NCI-H2171 (cell line): ENCODE results near the gene TBC1D10A.

Source experiments
- DNase-seq: peaks from one replicate; lab custom pipeline; 2025; lab: John Stamatoyannopoulos, UW

TBC1D10A gene

DNA sequence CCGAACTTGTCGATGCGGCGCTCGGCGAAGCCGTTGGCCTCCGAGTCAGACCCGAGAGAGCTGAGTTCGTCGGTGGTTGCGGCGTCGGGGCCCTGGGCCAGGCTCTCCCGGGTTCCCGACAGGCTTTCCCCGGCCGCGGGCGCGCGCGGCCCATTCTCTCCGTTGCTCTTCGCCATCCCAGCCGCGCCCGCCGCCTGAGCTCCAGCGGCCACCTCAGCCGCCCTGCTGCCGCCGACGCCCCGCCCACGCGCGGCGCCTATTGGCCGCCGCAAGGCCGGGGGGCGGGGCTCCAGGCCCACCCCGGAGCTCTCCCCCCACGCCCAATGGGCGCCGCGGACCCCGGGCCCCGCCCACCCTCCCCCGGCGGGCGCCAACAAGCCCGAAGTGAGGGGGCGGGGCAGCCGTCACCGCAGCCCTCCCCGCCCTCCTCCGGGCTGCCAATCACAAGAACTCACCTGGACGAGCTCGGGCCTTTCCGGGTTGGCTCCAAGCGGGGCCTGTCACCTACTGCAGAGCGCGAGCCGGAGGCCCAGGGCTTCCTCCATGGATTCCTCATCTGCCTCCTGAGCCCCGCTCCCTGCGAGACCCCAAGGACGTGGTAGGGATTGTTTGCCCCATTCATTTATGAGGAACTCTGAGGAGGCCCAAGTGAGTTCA lies at the start of gene TBC1D10A:
Gene TBC1D10A, minus strand, starts transcription at position 236 of the 657 bp plus-strand sequence. Its CDS starts 60 bp downstream, at position 176.
- DNase-seq: peak; percentile 96

DNA sequence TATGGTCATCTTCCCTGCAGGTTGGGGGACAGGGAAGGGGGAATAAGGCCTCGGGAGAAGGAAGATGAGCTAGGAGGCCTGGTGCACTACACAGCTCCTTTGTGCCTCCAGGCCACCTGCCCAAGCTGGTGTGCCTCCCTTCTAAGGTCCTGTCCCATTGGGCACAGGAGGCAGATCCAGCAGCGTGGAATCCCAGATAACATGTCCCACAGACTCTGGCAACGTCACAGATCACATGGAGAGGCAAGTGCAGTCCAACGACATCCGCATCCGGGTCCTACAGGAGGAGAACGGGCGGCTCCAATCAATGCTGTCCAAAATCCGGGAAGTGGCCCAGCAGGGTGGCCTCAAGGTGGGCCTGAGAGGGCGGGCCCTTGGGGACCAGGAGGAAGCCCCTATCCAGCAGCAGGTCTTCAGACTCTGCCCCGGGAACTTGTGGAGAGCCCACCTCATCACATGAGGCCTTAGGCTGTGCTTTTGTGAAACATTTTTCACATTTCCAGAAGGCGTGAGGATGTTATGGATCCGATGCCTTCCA lies 48.6 kb upstream of the TBC1D10A start:
- no peak for DNase-seq

DNA sequence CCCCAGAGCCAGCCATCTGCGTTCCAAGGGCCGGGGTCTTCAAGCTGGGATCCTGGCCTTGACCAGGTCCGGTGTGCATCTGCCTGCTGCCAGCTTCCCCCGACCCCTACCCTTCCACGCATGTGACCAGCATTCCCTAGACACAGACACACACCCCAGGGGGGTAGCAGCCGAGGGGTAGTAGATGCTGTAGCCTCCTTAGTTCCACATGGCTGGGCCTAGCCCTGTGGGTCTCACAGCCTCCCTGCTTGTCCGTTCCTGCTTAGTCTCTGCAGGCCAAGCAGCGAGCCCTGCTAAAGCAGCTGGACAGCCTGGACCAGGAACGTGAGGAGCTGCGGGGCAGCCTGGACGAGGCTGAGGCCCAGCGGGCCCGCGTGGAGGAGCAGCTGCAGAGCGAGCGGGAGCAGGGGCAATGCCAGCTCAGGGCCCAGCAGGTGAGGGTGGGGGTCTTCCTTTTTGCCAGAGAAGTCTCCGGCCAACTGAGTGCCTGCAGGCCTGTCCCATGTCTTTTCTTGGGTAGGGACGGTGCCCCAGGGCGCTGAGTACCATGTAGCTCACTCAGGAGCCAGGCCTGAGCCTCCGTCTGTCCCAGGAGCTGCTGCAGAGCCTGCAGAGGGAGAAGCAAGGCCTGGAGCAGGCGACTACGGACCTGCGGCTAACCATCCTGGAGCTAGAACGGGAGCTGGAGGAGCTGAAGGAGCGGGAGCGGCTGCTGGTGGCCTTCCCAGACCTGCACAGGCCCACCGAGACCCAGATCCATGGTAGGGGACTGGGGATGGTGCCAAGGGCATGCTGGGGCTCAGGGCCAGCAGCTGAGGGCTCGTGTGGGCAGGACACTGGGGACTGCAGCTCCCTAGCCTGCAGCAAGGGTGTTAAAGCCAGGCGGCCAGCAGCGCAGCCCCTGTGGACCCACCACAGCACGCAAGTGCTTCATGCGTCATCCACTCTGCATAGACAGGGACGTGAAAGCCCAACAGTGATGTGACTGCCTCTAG lies 46.9 kb upstream of the TBC1D10A start:
- DNase-seq: no peak

DNA sequence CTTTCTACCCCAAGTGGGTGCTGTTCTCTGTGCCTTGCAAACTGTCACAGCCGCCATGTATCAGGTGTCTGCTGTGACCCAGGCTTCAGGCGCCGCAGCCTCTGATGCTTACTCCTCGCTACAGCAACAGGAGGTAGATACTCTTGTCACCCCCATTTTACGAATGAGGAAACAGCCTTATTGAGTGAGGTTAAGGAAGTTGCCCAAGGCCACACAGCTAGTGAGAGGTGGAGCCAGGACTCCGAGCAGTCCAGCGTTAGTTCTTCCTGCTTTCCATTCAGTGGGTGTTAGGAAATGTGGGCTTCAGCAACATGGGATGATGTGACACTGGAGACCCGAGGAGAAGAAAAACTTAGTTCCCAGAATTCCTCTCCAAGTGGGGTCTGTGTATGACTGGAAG lies 46.2 kb upstream of the TBC1D10A start:
- DNase-seq: no peak

DNA sequence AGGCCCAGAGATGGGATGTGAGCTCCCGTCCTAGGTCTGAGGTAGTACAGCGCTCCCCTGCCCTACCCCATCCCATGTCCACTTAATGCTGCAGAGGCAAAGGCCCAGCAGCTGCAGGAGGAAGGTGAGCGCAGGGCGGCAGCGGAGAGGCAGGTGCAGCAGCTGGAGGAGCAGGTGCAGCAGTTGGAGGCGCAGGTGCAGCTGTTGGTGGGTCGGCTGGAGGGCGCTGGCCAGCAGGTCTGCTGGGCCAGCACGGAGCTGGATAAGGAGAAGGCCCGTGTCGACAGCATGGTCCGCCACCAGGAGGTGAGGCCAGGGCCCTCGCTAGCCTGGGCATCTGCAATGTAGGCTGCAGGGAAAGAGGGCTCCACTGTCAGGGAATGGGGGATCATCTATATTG lies 45.2 kb upstream of the TBC1D10A start:
- no peak for DNase-seq

DNA sequence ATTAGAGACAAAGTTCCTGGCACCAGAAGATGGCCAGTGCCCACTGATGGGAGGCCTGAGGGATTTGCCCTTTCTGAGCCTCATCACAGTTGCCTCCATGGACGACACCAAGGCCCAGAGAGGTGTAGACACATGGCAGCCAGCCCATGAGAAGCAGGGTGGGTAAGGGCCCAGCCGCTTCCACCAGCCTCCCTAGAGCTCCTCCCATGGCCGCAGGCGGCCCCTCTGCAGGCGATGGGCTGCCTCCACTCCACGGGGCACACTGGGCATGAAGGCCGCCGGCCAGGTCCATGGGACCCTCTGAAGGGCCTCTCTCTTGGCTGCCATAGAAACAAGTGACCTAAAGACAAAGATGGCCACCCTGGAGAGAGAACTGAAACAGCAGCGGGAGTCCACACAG lies 44.6 kb upstream of the TBC1D10A start:
- DNase-seq: no peak

DNA sequence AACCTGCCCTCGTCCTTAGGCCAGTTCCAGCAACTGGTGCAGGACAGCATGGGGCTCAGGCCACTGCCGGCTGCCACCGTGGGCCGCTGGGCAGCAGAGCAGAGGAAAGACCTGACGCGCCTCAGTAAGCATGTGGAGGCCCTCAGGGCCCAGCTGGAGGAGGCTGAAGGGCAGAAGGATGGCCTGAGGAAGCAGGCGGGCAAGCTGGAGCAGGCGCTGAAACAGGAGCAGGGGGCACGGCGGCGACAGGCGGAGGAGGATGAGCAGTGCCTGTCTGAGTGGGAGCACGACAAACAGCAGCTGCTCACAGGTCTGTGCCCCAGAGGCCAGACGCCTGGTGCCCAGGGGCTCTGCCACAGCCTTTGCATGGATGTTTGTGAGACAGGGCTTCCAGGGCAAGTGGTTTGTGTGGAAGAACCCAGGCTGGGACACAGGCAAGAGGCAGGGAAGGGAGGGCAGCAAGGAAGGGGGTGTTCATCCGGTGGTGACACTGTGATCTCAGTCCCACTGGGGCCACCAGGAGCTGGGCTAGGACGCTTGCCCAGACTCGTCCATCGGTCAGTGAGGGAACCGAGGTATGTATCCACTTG lies 44.0 kb upstream of the TBC1D10A start:
- peak; percentile 57 for DNase-seq

DNA sequence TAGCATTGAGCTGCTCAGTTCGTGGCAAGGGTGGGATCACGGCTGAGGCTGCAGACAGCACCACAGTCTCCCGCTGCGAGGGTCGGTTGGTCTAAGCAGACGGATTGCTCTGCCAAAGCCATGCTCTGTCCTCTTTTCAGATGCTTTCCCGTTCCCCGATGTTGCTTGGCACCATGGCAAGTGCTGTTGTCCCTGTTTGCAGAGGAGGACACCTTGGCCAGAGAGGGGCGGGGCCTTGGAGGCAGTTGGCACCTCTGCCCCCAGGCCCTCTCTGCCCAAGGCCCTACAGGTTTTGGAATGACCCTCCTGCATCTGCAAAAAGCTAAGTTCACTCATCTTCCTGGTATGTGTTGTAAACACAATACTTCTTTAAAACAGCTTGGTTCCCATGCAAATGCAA lies 41.7 kb upstream of the TBC1D10A start:
- no peak for DNase-seq

- no peak for DNase-seq
Observed at GRCh38 chr22:30365891-30366290, 39.1 kb upstream of the TBC1D10A start.

- no peak for DNase-seq
Observed at GRCh38 chr22:30362651-30363281, 36.0 kb upstream of the TBC1D10A start.

GRCh38 chr22:30361916-30362650 lies 35.3 kb upstream of the TBC1D10A start:
- DNase-seq: no peak

- DNase-seq: no peak
Observed at GRCh38 chr22:30358541-30358940, 31.8 kb upstream of the TBC1D10A start.

DNA sequence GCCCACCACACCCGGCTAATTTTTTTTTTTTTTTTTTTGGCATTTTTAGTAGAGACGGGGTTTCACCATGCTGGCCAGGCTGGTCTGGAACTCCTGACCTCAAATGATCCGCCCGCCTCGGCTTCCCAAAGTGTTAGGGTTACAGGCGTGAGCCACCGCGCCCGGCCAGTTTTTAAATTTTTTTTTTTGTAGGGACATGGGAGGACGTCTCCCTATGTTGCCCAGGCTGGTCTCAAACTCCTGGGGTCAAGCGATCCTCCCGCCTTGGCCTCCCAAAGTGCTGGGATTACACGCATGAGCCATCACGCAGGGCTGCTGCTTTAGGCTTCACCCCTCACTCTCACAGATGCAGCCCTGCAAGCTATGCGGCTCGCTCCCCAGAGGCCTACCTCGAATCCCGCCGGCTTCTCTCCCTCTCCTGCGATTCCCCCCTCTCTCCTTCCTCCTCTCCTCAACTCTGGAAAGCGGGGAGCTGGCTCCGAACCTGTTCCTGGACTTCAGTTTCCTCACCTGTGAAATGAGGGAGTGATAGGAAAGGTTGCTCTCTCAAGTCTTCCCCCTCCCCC lies 31.0 kb upstream of the TBC1D10A start:
- DNase-seq: no peak

- DNase-seq: no peak
Observed at GRCh38 chr22:30357236-30357570, 30.5 kb upstream of the TBC1D10A start.

- DNase-seq: peak; percentile 91
Observed at GRCh38 chr22:30356449-30357235, 29.9 kb upstream of the TBC1D10A start, which contains the start of the genes CCDC157 and SF3A1. Gene CCDC157 (plus strand): TSS chr22:30357007. CDS start chr22:30366001, 8,994 bp downstream. Gene SF3A1 (minus strand): TSS chr22:30356894. CDS start chr22:30356792, 102 bp downstream.

GRCh38 chr22:30354644-30355043 lies 27.9 kb upstream of the TBC1D10A start:
- no peak for DNase-seq

DNA sequence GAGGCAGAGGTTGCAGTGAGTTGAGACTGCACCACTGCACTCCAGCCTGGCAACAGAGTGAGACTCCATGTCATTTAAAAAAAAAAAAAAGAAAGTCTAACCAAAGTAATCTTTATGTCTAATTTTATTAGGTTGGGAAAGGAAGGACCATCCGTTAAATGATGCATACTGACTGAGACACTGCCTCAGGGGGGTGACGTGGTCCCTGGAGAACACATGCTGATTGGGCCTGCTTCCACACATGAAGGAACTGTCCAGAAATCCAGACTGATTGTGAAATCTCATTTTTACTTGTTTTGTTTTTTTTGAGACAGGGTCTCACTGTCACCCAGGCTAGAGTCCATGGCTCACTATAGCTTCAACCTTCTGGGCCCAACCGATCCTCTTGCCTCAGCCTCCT lies 24.5 kb upstream of the TBC1D10A start:
- DNase-seq: no peak

DNA sequence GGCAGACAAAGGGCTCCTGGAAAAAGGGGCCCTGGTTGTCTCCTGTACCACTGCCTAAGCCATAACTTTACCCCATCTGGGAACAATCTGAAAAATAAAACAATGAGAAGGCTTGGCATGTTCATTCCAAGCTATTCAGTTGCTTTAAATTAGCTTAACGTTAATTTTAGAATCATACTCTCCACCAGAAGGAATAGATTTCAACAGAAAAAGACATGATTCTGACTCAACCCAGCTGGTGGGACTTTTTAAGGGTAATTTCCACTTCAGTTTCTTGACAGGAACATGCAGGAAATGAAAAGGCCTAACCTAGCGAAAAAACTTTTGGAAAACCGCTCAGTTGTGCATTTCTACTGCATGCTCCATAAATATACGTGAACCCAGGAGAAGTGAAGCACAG lies 22.1 kb upstream of the TBC1D10A start:
- no peak for DNase-seq

GRCh38 chr22:30348404-30348803 lies 21.7 kb upstream of the TBC1D10A start:
- no peak for DNase-seq
